Loucy (cell line): ENCODE results near the gene PDE10A.

Experiments
- EZH2phosphoT487 ChIP-seq: fragments of 200-600 bp; IDR thresholded peaks from 2 replicates; pipeline ENCODE4 v1.6.1; 2018; ENCODE audit warnings: antibody characterized with exemption, mild to moderate bottlenecking, moderate library complexity, borderline replicate concordance
- TF ChIP-seq, protein P1 (sequence below): fragments of 200-600 bp; sonication (generic); conservative IDR thresholded peaks from 2 replicates; pipeline ENCODE4 v1.5.1; 2014; ENCODE audit warnings: mild to moderate bottlenecking, antibody characterized with exemption, low read length

DNA sequence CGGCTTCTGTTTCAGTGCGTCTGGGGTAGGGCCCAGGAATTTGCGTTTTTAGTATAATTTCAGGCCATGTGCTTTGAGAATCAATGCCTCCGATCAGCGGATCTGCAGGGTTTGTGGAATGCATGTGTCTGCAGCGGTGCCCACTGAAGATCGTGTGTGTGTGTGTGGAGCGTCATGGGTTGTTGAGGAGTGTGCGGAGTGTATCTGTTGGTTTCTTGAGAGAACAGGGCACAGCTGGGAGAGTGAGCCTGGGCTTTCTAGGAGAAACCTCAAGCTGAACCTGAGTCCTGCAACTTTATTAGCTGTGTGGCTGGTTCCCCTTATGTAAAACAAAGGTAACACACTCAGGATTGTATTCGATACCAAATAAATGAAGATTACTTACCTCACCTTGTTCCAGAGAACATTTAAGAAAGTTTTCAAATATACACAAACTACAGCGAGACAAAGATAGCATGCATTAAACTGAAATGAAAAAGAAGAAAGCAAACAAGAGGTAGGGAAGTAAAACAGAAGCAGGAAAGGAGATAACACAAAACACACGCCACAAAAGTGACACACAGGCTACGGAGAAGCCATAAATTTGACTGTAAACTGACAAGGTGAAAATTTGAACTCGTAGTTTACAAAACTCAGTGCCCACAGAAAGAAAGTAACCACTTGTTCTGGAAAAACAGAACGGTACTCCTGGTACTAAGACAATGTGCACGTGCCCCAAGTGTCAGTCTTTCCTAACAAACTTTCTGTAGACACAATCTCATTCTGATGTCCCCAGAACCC, 28.8 kb downstream of the PDE10A start:
- TF ChIP-seq, protein P1, sequence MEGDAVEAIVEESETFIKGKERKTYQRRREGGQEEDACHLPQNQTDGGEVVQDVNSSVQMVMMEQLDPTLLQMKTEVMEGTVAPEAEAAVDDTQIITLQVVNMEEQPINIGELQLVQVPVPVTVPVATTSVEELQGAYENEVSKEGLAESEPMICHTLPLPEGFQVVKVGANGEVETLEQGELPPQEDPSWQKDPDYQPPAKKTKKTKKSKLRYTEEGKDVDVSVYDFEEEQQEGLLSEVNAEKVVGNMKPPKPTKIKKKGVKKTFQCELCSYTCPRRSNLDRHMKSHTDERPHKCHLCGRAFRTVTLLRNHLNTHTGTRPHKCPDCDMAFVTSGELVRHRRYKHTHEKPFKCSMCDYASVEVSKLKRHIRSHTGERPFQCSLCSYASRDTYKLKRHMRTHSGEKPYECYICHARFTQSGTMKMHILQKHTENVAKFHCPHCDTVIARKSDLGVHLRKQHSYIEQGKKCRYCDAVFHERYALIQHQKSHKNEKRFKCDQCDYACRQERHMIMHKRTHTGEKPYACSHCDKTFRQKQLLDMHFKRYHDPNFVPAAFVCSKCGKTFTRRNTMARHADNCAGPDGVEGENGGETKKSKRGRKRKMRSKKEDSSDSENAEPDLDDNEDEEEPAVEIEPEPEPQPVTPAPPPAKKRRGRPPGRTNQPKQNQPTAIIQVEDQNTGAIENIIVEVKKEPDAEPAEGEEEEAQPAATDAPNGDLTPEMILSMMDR: no peak
- no peak for TF ChIP-seq EZH2phosphoT487
